Cerebellar nuclear complex (tissue), 1 donor: ENCODE results near the gene WDFY1.

Source experiments
- DNase-seq, 2 experiments: peaks; one replicate each; lab custom pipeline; 2025; lab: John Stamatoyannopoulos, UW

Gene WDFY1

DNA sequence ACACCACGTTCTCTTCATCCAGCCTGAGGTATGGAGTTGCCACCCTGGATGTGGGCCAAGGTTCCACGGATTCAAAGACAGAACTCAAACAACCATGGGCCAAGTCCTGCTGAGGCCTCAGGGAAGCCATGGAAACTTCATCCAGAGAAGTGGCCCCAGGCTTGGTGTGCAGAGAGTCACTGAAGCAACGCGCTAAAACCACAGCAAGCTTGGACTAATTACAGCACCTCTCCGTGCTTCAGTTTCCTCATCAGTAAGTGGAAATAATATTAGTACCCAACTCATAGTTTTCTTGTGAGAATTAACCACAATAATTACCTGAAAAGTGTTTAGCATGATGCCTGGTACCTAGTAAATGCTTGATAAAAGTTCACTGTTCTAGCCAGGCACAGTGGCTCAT is 88.6 kb downstream of the WDFY1 start:
- DNase-seq = no peak

DNA sequence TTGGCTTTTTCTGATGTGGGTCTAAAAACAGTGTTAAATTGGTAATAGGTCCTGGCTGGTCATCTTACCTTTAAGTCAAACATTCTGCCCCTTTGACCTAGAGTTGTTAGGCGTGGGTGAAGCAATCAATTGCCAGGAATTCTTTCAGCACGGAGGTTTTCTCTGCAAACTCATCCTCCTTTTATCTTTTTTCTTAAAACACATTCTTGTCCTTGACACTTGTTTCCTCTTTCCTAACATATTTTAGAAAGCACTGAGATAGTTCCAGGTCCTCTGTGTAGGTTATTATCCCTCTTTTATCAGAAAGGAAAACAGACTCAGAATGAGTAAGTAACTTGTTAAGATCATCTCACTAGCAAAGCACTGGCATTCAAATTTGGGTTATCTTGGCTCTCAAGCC is 89.1 kb downstream of the WDFY1 start:
- DNase-seq = no peak

DNA sequence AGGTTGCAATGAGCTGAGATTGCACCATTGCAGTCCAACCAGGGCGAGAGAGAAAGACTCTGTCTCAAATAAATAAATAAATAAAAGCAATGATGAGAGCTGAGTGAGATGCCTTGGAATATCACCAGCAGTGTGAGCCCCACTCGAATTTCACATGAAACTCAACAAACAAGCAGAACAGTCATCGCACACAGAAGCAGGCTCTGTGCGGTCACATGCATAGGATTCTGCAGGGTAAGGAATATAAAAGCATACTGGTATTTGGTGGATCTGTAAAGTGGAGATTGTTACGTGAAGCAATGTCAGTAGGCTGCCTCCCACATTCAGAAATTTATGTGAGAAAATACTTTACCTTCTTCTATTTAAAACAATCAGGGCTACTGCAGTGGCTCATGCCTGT is 89.7 kb downstream of the WDFY1 start:
- DNase-seq = no peak

- no peak for DNase-seq
Measured at GRCh38 chr2:223854741-223855140, 90.4 kb downstream of the WDFY1 start.

- DNase-seq = no peak
Measured at GRCh38 chr2:223853425-223853837, 91.7 kb downstream of the WDFY1 start.

DNA sequence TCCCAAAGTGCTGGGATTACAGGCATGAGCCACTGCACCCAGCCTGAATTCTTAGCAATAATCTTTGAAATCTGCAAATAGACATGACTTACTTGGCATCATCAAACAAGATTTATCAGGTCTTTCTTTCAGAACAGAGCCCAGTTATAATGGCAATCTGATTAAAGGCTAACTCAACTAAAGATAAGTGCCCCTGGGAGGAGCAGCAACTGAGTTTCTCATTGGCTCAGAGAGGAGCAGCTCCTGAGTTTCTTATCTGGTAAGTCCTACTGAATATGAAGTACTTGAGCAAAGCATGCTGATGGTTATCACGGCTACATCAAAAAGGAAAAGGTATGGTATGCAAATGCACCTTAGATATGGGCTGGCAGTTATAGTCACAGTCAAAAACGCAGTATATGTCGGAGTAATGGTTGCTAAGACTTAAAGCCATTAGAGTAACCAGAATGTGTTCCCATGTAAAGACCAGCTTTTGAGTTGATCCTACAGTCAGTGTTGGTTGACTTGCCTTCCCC is 92.8 kb downstream of the WDFY1 start:
- no peak for DNase-seq

GRCh38 chr2:223847410-223847809 is 97.7 kb downstream of the WDFY1 start:
- no peak for DNase-seq

- no peak for DNase-seq
Measured at GRCh38 chr2:223846515-223846914, 98.6 kb downstream of the WDFY1 start.

- no peak for DNase-seq
Measured at GRCh38 chr2:223841436-223842190, 103.5 kb downstream of the WDFY1 start.

GRCh38 chr2:223837287-223838061 is 107.7 kb downstream of the WDFY1 start, which contains the start of gene AP1S3:
Gene AP1S3, minus strand, starts transcription at chr2:223837582. Its CDS starts 132 bp downstream, at chr2:223837450.
- DNase-seq = no peak

GRCh38 chr2:223835701-223836532 is 109.2 kb downstream of the WDFY1 start:
- no peak for DNase-seq

DNA sequence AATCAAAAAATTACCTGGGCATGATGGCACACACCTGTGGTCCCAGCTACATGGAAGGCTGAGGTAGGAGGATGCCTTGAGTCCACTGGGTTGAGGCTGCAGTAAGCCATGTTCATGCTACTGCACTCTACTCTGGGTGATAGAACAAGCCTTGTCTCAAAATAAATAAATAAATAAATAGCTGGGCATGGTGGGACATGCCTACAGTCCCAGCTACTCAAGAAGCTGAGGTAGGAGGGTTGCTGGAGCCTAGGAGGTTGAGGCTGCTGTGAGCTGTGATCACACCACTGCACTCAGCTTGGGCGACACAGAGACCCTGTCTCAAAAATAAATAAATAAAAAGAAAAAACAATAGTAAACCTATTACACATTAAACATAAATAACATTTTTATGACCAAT is 110.7 kb downstream of the WDFY1 start:
- no peak for DNase-seq

DNA sequence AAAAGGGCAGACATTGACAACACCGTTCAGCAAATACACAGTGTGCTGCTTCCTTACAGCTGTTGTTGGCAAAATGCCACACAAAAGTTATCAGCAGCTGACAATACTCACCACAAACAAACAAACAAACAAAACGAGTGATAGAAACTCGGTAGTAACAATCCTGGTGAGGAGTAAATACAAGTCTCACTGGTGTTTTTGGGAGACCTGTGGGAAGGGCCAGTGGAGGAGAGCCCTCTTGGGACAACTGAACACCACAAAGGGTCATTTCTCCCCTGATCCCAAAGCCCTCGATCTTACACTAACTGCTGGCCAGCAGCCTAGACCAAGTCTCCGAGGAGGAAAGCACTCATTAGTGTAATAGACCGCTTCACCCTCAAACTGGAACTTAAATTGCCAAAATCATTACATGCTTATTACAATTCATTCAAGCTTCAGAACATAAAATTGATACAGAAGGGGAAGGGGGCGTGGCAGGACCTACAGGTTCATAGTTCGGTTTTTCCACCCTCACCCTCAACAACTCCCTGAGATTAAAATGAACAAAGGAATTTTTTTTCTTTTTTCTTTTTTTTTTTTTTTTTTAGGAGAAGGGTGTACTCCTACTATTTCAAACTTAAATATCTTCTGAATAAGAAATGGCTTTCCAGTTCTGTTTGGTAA is 112.8 kb downstream of the WDFY1 start:
- DNase-seq = no peak

GRCh38 chr2:223829128-223829527 is 116.0 kb downstream of the WDFY1 start:
- DNase-seq = no peak

- DNase-seq = no peak
Measured at GRCh38 chr2:223828314-223828713, 116.8 kb downstream of the WDFY1 start.

DNA sequence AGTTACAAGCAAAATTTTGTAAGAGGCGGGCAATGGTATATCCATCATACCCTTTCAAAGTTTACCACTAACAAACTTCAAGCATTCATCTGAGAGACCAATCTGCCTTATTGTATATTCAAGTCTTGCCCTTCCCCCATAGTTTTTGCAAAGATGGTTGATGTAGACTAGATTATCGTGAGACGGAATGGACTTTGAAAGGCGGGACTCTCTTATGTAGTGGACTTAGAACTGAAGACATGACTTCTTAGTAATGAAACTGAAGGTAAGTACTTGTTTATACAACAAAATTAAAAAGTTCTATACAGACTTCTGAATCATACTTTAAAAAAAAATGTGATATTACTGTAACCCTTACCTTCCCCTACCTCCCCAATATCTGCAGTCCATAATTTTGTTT is 118.1 kb downstream of the WDFY1 start:
- DNase-seq = no peak
